Keratinocyte (primary cell): ENCODE measurements around the gene RIMS4. TPM values are rescaled to one million over a fixed set of nuclear protein-coding genes. Genes with fewer than 3 reads are reported as not detected.

Experiments used
- DNase-seq: peaks from one replicate; pipeline ENCODE4 v3.0.0-alpha.2; 2011; ENCODE audit warnings: low read depth, missing footprints, low spot score
- FAIRE-seq: peaks from 2 replicates; lab custom pipeline; 2011; peaks lifted over from hg19 to GRCh38; lab: Jason Lieb, UNC
- H2AFZ ChIP-seq: 2 replicates; pipeline ENCODE4 v1.6.0; 2012; ENCODE audit warnings: low read length, control low read depth, inconsistent platforms; ENCODE audit not compliant: control insufficient read depth
- H3K27ac ChIP-seq: 2 replicates; pipeline ENCODE4 v1.5.1; 2011; ENCODE audit warnings: low read length; ENCODE audit not compliant: control insufficient read depth, insufficient read depth
- H3K27me3 ChIP-seq: 3 replicates; pipeline ENCODE4 v1.6.0; 2011; ENCODE audit warnings: low read length; ENCODE audit not compliant: control insufficient read depth, insufficient read depth; ENCODE audit errors: extremely low read depth
- H3K36me3 ChIP-seq, 2 experiments: 2 replicates in 1 of 2; 3 replicates in 1 of 2; pipeline ENCODE4 v1.5.1; 2011; ENCODE audit warnings: low read length in 2 of 2, mild to moderate bottlenecking in 1 of 2; ENCODE audit not compliant: control insufficient read depth in 2 of 2, insufficient read depth in 2 of 2; ENCODE audit errors: extremely low read depth in 1 of 2
- H3K4me1 ChIP-seq: 3 replicates; pipeline ENCODE4 v1.5.1; 2011; ENCODE audit warnings: low read length; ENCODE audit not compliant: control insufficient read depth, insufficient read depth; ENCODE audit errors: extremely low read depth
- H3K4me2 ChIP-seq: 3 replicates; pipeline ENCODE4 v1.6.0; 2011; ENCODE audit warnings: low read depth, low read length; ENCODE audit not compliant: control insufficient read depth, insufficient read depth; ENCODE audit errors: extremely low read depth
- H3K4me3 ChIP-seq, 3 experiments: fragments of 200-600 bp in 1 of 3; sonication (generic) in 1 of 3; 2 replicates in 2 of 3; 3 replicates in 1 of 3; pipeline ENCODE4 v1.5.1; 2011 to 2016; ENCODE audit warnings: low read length in 3 of 3, mild to moderate bottlenecking in 3 of 3, control low read depth in 2 of 3, inconsistent platforms in 1 of 3, low read depth in 1 of 3, mixed read lengths in 1 of 3, mixed run types in 1 of 3, moderate library complexity in 1 of 3; ENCODE audit not compliant: control insufficient read depth in 2 of 3, insufficient read depth in 2 of 3; ENCODE audit errors: extremely low read depth in 1 of 3
- H3K79me2 ChIP-seq: 2 replicates; pipeline ENCODE4 v1.6.0; 2012; ENCODE audit warnings: low read length; ENCODE audit not compliant: control insufficient read depth, insufficient read depth
- H3K9ac ChIP-seq: 3 replicates; pipeline ENCODE4 v1.6.0; 2011; ENCODE audit warnings: low read length; ENCODE audit not compliant: control insufficient read depth, insufficient read depth; ENCODE audit errors: extremely low read depth
- H3K9me1 ChIP-seq: 3 replicates; pipeline ENCODE4 v1.6.0; 2011; ENCODE audit warnings: low read length; ENCODE audit not compliant: control insufficient read depth, insufficient read depth; ENCODE audit errors: extremely low read depth
- H3K9me3 ChIP-seq: 2 replicates; pipeline ENCODE4 v1.5.1; 2012; ENCODE audit warnings: low read depth, low read length; ENCODE audit not compliant: control insufficient read depth
- H4K20me1 ChIP-seq: 3 replicates; pipeline ENCODE4 v1.6.0; 2011; ENCODE audit warnings: low read length; ENCODE audit not compliant: control insufficient read depth, insufficient read depth; ENCODE audit errors: extremely low read depth
- CTCF ChIP-seq, 3 experiments: IDR thresholded peaks in 1 of 3; conservative IDR thresholded peaks in 1 of 3; optimal IDR thresholded peaks in 1 of 3; 2 replicates in 2 of 3; 3 replicates in 1 of 3; pipeline versions ENCODE3 to v1.5.1; 2011; ENCODE audit warnings: low read length in 3 of 3, mild to moderate bottlenecking in 3 of 3, moderate library complexity in 2 of 3, control low read depth in 1 of 3, inconsistent platforms in 1 of 3; ENCODE audit not compliant: insufficient read depth in 2 of 3; ENCODE audit errors: extremely low read depth in 1 of 3
- EZH2 ChIP-seq: IDR thresholded peaks from one replicate; pipeline ENCODE4 v1.6.1; 2012; ENCODE audit warnings: inconsistent platforms, mild to moderate bottlenecking, low read length, moderate library complexity
- dilution Hi-C: fragments of 300-500 bp; cut with MboI; formaldehyde crosslinking; loops from one replicate; pipeline ENCODE4 v1.7.0; 2020; ENCODE audit warnings: low sequenced_read_pairs; ENCODE audit not compliant: extremely low pct_ligation_motif_present
- polyA plus RNA-seq, 5 experiments: library from polyadenylated mRNA; depleted of rRNA in 3 of 5; stranded (reverse) in 3 of 5; stranded (forward) in 1 of 5; unstranded in 1 of 5; fragments of >200 nt; gene quantifications; 1 replicate in 1 of 5; 2 replicates in 3 of 5; 3 replicates in 1 of 5; pipeline versions ENCODE4 v1.2.1 to v1.2.3, GENCODE V29; 2011 to 2012; ENCODE audit warnings: missing spikeins in 2 of 5, low read depth in 1 of 5, low replicate concordance in 1 of 5

The RIMS4 gene
- polyA plus RNA-seq, 1 donor (not counting 4 experiments of a cell fraction or from before 2014, with no cell fraction given) = not detected

GRCh38 chr20:44722990-44723389 lies 87.4 kb downstream of the RIMS4 start:
- Histone ChIP-seq H3K4me2 (no peak overlapping the region), H3K9me3 (no peaks in the 10 kb centered on the region), H3K27ac (no peak overlapping the region), H3K4me1 (peaks cover 13% of the 10 kb centered on the region), H3K4me3 (no peak overlapping the region), H3K27me3 (no peaks in the 10 kb centered on the region), H3K9me1 (peaks cover 5% of the 10 kb centered on the region), H4K20me1 (peaks cover 3% of the 10 kb centered on the region), H2AFZ (no peak overlapping the region), H3K9ac (no peak overlapping the region), H3K79me2 (no peaks in the 10 kb centered on the region), H3K36me3 (no peaks in the 10 kb centered on the region)
- no peak for DNase-seq
- no peak for TF ChIP-seq CTCF (optimal IDR thresholded peaks at IDR 0.05 in 1 of 3, IDR thresholded peaks at IDR 0.05 in 1 of 3, conservative IDR thresholded peaks at IDR 0.05 in 1 of 3; ENCODE audit: extremely low read depth in 1 of 3, insufficient read depth in 2 of 3, low read length in 3 of 3)
- no peak for TF ChIP-seq EZH2
- dilution Hi-C loops = no loop called here
- no peak for FAIRE-seq

GRCh38 chr20:44721785-44722054 lies 88.6 kb downstream of the RIMS4 start:
- H3K9me1 ChIP-seq = peaks cover 5% of the 10 kb centered on the region
- H2AFZ ChIP-seq = no peak overlapping the region
- no peaks in the 10 kb centered on the region for H3K9me3 ChIP-seq
- H3K4me1 ChIP-seq = peaks cover 15% of the 10 kb centered on the region
- H3K4me2 ChIP-seq = no peak overlapping the region
- no peaks in the 10 kb centered on the region for H3K36me3 ChIP-seq
- H3K4me3 ChIP-seq = no peak overlapping the region
- no peak overlapping the region for H3K9ac ChIP-seq
- no peak overlapping the region for H3K27ac ChIP-seq
- no peak for FAIRE-seq
- TF ChIP-seq CTCF (optimal IDR thresholded peaks at IDR 0.05 in 1 of 3, IDR thresholded peaks at IDR 0.05 in 1 of 3, conservative IDR thresholded peaks at IDR 0.05 in 1 of 3; ENCODE audit: extremely low read depth in 1 of 3, insufficient read depth in 2 of 3, low read length in 3 of 3) = no peak
- no peak for TF ChIP-seq EZH2
- no peaks in the 10 kb centered on the region for H3K79me2 ChIP-seq
- peaks cover 3% of the 10 kb centered on the region for H4K20me1 ChIP-seq
- dilution Hi-C loops = no loop called here
- no peaks in the 10 kb centered on the region for H3K27me3 ChIP-seq
- no peak for DNase-seq
